ENCODE data around the gene EPB41L4A. TPM values are rescaled to one million over a fixed set of nuclear protein-coding genes. Genes with fewer than 3 reads are reported as not detected.

The EPB41L4A gene
- total RNA-seq, 2 donors from 2014 or later: 9.7 to 12.2 TPM

DNA sequence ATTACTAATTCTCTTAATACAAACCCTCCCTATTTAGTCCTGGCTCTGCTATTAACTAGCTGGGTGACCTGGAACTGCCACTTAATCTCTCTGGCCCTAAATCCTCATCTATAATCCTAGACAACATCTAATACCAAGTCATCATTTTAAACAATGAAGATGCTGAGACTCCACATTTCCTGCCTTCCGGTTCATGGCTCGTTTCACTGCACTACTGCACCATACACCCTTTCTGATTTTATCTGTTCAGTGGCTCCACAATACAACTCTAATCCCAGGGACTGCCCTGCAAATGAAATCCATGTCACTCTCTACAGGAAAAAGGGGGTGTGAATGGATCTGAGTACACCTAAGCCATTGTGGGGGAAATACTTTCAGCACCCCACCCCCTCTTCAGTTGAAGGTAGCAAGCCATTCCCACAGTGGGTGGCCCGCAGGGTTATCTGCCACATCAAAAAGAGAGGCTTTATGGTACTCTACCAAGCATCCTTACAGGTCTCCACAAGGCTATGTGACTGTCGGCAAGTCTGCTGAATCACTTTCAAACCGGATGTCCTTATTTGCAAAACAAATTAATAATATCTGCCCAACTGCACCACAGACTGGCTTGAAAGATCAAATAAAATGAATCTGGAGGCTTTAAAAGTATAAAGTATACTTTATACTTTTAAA, 89.5 kb downstream of the EPB41L4A start:
- H3K4me3 ChIP-seq: no peak overlapping the region
- ATAC-seq (ENCODE audit: insufficient number of reproducible peaks, low FRiP score, low read depth) (no peak), DNase-seq (ENCODE audit: low spot score) (no peak)
- H3K27me3 ChIP-seq (replicated peaks; ENCODE audit: insufficient read depth): no peaks in the 10 kb centered on the region
- H3K27ac ChIP-seq: no peak overlapping the region
- no peak for TF ChIP-seq CTCF (IDR thresholded peaks at IDR 0.05)
- no peaks in the 10 kb centered on the region for H3K9me3 ChIP-seq
- no peaks in the 10 kb centered on the region for H3K36me3 ChIP-seq
- H3K4me1 ChIP-seq (ENCODE audit: control insufficient read depth in 1 of 2, low read depth in 2 of 2): peaks cover 0 to 7% of the 10 kb centered on the region in 2 donors

DNA sequence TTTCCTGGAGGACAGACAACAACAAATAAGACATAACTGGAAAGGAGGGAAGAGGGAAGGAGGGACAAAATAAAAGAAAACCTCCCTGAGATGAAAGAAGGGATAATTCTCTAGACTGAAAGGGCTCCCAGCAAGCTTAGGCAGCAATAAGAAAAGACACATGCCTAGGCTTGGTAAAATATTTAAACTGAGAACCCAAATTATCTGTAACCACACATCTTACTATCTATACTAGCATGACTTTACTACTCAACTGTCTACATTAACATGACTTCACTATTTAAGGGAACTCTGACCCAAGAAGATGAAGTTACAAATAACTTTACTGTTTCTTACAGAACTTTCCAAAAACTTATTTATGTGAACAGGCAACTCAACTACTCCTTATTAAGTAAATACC, 95.9 kb downstream of the EPB41L4A start:
- no peak overlapping the region for H3K27ac ChIP-seq
- no peaks in the 10 kb centered on the region for H3K36me3 ChIP-seq
- H3K4me3 ChIP-seq: no peak overlapping the region
- DNase-seq (ENCODE audit: low spot score) (no peak), ATAC-seq (ENCODE audit: insufficient number of reproducible peaks, low FRiP score, low read depth) (no peak)
- no peak for TF ChIP-seq CTCF (IDR thresholded peaks at IDR 0.05)
- no peaks in the 10 kb centered on the region for H3K9me3 ChIP-seq
- H3K4me1 ChIP-seq (ENCODE audit: control insufficient read depth in 1 of 2, low read depth in 2 of 2): no peaks in the 10 kb centered on the region
- no peaks in the 10 kb centered on the region for H3K27me3 ChIP-seq (replicated peaks; ENCODE audit: insufficient read depth)

- H3K9me3 ChIP-seq: no peaks in the 10 kb centered on the region
- no peak overlapping the region for H3K4me3 ChIP-seq
- no peaks in the 10 kb centered on the region for H3K27me3 ChIP-seq (replicated peaks; ENCODE audit: insufficient read depth)
- no peak overlapping the region for H3K27ac ChIP-seq
- DNase-seq (ENCODE audit: low spot score) (no peak), ATAC-seq (ENCODE audit: insufficient number of reproducible peaks, low FRiP score, low read depth) (no peak)
- TF ChIP-seq CTCF (IDR thresholded peaks at IDR 0.05): no peak
- H3K36me3 ChIP-seq: no peaks in the 10 kb centered on the region
- H3K4me1 ChIP-seq (ENCODE audit: control insufficient read depth in 1 of 2, low read depth in 2 of 2): no peaks in the 10 kb centered on the region
Observed at GRCh38 chr5:112320408-112320807, 98.7 kb downstream of the EPB41L4A start.

DNA sequence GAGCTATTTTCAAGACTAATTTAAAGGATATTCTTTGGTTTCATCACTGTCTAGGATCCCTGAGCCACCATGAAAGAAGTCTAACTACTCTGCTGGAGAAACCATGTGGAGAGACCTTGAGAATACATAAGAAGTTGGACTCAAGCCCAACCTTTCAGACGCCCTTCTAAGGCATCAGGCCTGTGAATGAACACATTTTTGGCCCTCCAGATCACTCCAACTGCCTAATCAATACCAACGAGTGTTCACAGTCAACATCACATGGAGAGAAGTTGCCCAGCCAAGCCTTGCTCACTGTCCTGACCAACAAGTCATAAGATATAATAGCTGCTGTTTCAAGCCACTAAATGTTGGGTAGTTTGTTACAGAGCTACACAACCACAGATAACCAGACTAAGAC, 100.7 kb downstream of the EPB41L4A start:
- no peak for TF ChIP-seq CTCF (IDR thresholded peaks at IDR 0.05)
- Histone ChIP-seq H3K4me3 (no peak overlapping the region), H3K27me3 (replicated peaks; ENCODE audit: insufficient read depth) (no peaks in the 10 kb centered on the region), H3K4me1 (ENCODE audit: control insufficient read depth in 1 of 2, low read depth in 2 of 2) (no peaks in the 10 kb centered on the region), H3K27ac (no peak overlapping the region), H3K9me3 (no peaks in the 10 kb centered on the region), H3K36me3 (no peaks in the 10 kb centered on the region)
- DNase-seq (ENCODE audit: low spot score) (no peak), ATAC-seq (ENCODE audit: insufficient number of reproducible peaks, low FRiP score, low read depth) (no peak)

- H3K27me3 ChIP-seq (replicated peaks; ENCODE audit: insufficient read depth): no peaks in the 10 kb centered on the region
- no peak for ATAC-seq (ENCODE audit: insufficient number of reproducible peaks, low FRiP score, low read depth)
Observed at GRCh38 chr5:112317866-112318265, 101.2 kb downstream of the EPB41L4A start.

More at GRCh38 chr5:112317866-112318265, 101.2 kb downstream of the EPB41L4A start:
- no peak for TF ChIP-seq CTCF (IDR thresholded peaks at IDR 0.05)
- Histone ChIP-seq H3K36me3 (no peaks in the 10 kb centered on the region), H3K27ac (no peak overlapping the region), H3K9me3 (no peaks in the 10 kb centered on the region), H3K4me3 (no peak overlapping the region), H3K4me1 (ENCODE audit: control insufficient read depth in 1 of 2, low read depth in 2 of 2) (no peaks in the 10 kb centered on the region)
- no peak for DNase-seq (ENCODE audit: low spot score)

Data from thoracic aorta (tissue), 2 donors.